ENCODE data around the gene DPF3.

DNA sequence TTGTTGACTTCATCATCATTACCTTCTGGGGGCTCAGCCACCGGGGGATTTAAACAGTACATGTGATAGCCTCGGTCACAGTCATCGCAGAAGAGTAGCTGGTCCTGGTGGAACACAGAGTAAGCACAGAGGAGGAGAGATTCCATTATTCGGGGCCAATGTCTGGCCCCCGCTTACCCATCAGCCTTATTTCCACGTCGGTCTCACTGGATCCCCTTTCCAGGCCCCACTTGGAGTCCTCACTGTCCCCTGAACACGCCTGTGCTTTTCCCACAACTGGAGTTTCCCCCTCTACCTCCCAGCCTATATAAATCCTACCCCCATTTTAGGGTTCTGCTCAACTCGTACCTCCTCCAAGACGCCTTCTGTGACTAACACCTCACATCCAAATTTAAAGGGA is 274.0 kb downstream of the DPF3 start:
- TF ChIP-seq, protein P1, sequence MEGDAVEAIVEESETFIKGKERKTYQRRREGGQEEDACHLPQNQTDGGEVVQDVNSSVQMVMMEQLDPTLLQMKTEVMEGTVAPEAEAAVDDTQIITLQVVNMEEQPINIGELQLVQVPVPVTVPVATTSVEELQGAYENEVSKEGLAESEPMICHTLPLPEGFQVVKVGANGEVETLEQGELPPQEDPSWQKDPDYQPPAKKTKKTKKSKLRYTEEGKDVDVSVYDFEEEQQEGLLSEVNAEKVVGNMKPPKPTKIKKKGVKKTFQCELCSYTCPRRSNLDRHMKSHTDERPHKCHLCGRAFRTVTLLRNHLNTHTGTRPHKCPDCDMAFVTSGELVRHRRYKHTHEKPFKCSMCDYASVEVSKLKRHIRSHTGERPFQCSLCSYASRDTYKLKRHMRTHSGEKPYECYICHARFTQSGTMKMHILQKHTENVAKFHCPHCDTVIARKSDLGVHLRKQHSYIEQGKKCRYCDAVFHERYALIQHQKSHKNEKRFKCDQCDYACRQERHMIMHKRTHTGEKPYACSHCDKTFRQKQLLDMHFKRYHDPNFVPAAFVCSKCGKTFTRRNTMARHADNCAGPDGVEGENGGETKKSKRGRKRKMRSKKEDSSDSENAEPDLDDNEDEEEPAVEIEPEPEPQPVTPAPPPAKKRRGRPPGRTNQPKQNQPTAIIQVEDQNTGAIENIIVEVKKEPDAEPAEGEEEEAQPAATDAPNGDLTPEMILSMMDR (IDR thresholded peaks at IDR 0.05), result no peak
- no peak for TF ChIP-seq POLR2A (IDR thresholded peaks at IDR 0.05)
- no peak for TF ChIP-seq POLR2AphosphoS5 (IDR thresholded peaks at IDR 0.05)
